HG03442 (cell line): ENCODE data around the gene KCP.

Experiments used
- ATAC-seq: cut with Tn5 transposase; IDR thresholded peaks from one replicate; pipeline ENCODE4 v1.9.1; 2021; ENCODE audit warnings: mild to moderate bottlenecking, moderate library complexity; ENCODE audit not compliant: unreplicated experiment

KCP gene

GRCh38 chr7:128830231-128831177 lies 80.0 kb downstream of the KCP start, which contains the start of gene FLNC:
Gene FLNC (plus strand): TSS chr7:128830406. CDS start chr7:128830638, 232 bp downstream.
- ATAC-seq, result no peak

- ATAC-seq, result no peak
Measured at GRCh38 chr7:128829391-128830166, 80.9 kb downstream of the KCP start.

- no peak for ATAC-seq
Measured at GRCh38 chr7:128827971-128828711, 82.4 kb downstream of the KCP start.

GRCh38 chr7:128827248-128827958 lies 83.1 kb downstream of the KCP start:
- no peak for ATAC-seq

- ATAC-seq, result no peak
Measured at GRCh38 chr7:128826916-128827247, 83.6 kb downstream of the KCP start.
